Stimulated activated effector memory CD8-positive, alpha-beta T cell treated with anti-CD3 and anti-CD28 coated beads, Interleukin-12 subunit alpha, Interleukin-12 subunit beta, amount 100 ng/mL, for 72 hours (primary cell): ENCODE data around the gene TUSC2.
"Not testable (repeated sequence)": the region's sequence is repeated elsewhere in the genome, so short reads cannot be mapped to it uniquely, and the experiment has no call there.

ENCODE experiments used
- ATAC-seq: fragments of 150-1000 bp; cut with Tn5 transposase; 2 replicates; pipeline ENCODE4 v1.10.0; 2021
- DNase-seq, 2 donors: peaks; one replicate each; pipeline ENCODE4 v3.0.0; 2021 to 2022; ENCODE audit warnings: low spot score in 2 of 2
- H3K27ac Mint-ChIP-seq: one replicate; pipeline ENCODE4 v1.8.0; 2022; ENCODE audit warnings: mild to moderate bottlenecking, mixed read lengths
- H3K36me3 Mint-ChIP-seq: one replicate; pipeline ENCODE4 v1.8.0; 2022; ENCODE audit warnings: mild to moderate bottlenecking, mixed read lengths
- H3K4me1 Mint-ChIP-seq: one replicate; pipeline ENCODE4 v1.8.0; 2022; ENCODE audit warnings: mixed read lengths
- H3K4me3 Mint-ChIP-seq: one replicate; pipeline ENCODE4 v1.8.0; 2022; ENCODE audit warnings: mild to moderate bottlenecking, mixed read lengths
- H3K9me3 Mint-ChIP-seq: one replicate; pipeline ENCODE4 v1.8.0; 2022; ENCODE audit warnings: mixed read lengths

TUSC2 gene

DNA sequence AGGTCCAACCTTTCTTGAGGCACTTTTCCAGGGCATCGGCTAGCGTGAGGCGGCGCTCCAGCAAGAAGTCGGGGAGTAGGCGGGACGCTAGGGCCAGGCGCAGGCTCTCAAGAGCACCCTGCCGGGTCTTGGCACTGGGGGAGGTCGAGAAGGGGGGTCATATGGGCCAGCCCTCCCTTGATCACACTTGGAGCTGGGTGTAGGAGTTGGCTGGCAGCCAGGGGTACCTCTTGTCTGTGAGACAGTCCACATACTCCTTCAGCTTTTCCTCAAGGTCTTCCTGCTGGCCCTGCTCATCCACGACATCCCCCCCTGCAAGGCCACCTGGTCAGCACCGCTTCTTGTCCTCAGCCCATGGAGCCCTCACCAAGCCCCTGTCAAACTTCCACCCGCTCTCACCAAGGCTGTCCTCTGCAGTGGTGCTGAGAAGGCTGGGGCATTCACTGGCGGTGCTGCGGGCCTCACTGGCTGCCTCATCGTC lies 37.8 kb downstream of the TUSC2 start:
- Mint-ChIP-seq H3K36me3 (peaks cover 57% of the 10 kb centered on the region), H3K4me1 (peaks cover 23% of the 10 kb centered on the region)

DNA sequence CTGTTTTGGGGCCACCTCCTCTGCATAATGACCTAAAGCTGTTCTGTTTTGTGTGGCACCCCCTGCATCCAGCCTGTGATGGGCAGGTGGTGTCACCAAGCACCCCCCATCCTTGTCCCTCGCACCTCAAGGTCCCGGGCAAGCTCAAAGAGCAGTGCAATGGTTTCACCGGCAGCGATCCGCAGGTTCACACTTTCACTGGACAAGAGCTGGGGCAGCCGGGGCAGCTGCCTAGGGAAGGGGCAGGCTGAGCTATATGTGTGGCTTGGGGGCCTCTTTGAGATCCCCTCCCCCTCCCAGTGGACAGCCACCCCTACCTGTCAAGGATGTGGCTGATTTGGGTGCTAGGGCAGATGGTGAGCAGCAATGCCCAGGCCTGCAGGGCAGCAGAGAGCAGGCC lies 38.9 kb downstream of the TUSC2 start:
- H3K27ac Mint-ChIP-seq = no peak overlapping the region
- peaks cover 23% of the 10 kb centered on the region for H3K4me1 Mint-ChIP-seq
- H3K9me3 Mint-ChIP-seq = no peaks in the 10 kb centered on the region
- DNase-seq (no peak), ATAC-seq (no peak)
- H3K4me3 Mint-ChIP-seq = no peak overlapping the region
- H3K36me3 Mint-ChIP-seq = peaks cover 57% of the 10 kb centered on the region

More for the DNA sequence above, 37.8 kb downstream of the TUSC2 start:
- H3K27ac Mint-ChIP-seq = no peak overlapping the region
- peak overlapping the region; percentile 88 for H3K4me3 Mint-ChIP-seq
- H3K9me3 Mint-ChIP-seq = no peaks in the 10 kb centered on the region
- ATAC-seq (no peak), DNase-seq (no peak)

DNA sequence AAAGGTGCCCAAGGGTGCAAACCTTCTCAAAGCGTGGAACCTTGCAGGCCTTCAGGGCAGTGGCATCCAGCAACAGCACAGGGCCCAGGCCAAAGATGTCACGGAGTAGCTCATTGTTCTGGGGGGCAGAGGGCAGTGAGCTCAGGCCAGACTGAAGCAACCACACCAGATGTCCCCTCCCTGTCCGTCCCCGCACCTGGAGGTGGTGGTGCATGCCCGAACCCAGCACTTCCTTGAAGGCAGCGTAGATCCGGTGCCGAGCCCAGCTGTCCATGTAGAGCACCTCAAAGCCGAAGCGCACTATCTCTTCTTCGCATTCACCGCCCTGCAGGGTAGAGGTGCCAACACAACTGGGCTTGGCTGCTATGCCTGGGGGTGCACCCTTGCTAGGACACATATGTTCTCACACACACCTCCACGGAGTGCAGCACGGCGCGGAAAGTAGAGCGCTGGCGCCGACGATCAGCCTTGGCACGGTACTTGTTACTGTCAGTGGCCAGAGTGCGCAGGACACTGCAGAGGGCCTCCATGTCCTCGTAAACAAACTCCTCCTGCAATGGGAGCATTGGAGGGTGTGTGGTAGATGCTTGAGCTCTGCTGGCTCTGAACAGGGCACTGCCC lies 39.5 kb downstream of the TUSC2 start:
- H3K4me3 Mint-ChIP-seq = no peak overlapping the region
- H3K9me3 Mint-ChIP-seq = no peaks in the 10 kb centered on the region
- H3K4me1 Mint-ChIP-seq = peaks cover 23% of the 10 kb centered on the region
- DNase-seq (no peak), ATAC-seq (no peak)
- H3K36me3 Mint-ChIP-seq = peaks cover 57% of the 10 kb centered on the region
- H3K27ac Mint-ChIP-seq = no peak overlapping the region

DNA sequence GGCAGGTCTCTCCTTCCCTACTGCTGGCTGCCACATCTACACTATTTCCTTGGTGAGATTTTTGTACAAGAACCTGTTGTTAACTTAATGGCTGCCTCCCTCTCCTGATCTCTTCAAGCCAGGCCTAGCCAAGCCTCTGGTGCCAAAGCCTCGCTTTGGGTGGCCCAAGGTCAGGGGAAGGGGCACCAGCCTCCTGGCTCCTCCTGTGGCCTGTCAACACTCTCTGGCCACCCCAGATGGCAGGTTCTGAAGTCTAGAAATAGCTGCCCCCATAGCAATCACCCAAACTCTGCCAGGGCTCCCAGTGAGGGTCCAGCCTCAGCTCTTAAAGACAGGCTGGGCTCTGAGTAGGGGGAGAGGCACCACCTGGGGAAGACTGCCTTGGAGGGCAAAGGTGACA lies 40.8 kb downstream of the TUSC2 start:
- DNase-seq = no peak
- Mint-ChIP-seq H3K36me3 (peaks cover 52% of the 10 kb centered on the region), H3K9me3 (no peaks in the 10 kb centered on the region), H3K27ac (peak overlapping the region; percentile 74), H3K4me1 (peaks cover 14% of the 10 kb centered on the region), H3K4me3 (no peak overlapping the region)
- no peak for ATAC-seq

DNA sequence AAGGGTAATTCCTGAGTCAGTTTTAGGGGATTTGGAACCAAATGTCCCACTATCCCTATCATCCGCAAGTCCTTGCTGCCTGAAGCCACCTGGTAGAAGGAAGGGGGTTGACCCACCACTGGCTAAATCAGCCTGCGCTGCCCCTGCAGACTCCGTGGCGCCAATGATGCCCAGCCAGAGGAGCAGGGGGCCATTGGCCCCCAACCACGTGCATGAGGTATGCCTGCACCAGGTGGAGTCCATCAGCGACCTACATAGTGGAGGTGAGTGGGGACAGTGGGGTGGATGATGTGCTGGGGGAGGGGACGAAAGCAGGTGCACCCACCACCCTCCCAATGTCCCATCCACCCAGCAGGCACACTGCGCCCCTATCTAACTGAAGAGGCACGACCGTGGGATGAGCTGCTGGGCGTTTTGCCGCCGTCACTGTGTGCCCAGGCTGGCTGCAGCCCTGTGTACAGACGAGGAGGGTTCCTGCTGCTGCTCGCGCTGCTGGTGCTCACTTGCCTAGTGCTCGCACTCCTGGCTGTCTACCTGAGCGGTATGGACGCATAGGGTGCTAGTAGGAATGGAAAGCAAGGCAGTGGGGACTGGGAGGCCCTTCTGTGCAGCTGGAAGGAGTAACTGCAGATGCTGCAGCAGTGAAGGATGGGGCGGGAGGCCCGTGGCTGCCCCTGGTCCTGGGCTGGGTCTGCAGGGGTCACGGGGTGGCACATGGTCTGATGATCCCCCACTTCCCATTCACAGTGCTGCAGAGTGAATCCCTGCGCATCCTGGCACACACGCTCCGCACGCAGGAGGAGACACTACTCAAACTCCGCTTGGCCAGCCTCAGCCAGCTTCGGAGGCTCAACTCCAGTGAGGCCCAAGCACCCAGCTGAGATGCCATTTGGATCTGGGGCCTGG lies 41.4 kb downstream of the TUSC2 start:
- H3K27ac Mint-ChIP-seq = peak overlapping the region; percentile 74

DNA sequence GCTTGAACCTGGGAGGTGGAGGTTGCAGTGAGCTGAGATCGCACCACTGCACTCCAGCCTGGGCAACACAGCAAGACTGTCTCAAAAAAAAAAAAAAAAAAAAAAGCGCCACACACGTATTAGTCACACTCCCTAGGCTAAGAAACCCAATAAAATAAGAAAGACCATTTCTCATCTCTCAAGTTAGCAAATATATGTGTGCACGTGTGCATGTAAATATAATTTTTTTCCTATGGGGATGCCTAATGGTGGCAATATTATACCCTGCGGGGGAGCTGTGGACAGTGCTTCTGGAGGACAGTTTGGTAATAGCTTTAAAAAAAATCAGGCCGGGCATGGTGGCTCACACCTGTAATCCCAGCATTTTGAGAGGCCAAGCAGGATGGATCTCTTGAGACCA lies 43.9 kb downstream of the TUSC2 start:
- not testable (repeated sequence) for H3K27ac Mint-ChIP-seq, H3K9me3 Mint-ChIP-seq, DNase-seq, H3K4me1 Mint-ChIP-seq, H3K4me3 Mint-ChIP-seq, ATAC-seq
- H3K36me3 Mint-ChIP-seq = peaks cover 27% of the 10 kb centered on the region

More for the DNA sequence above, 41.4 kb downstream of the TUSC2 start:
- Mint-ChIP-seq H3K4me3 (no peak overlapping the region), H3K9me3 (no peaks in the 10 kb centered on the region), H3K4me1 (peaks cover 12% of the 10 kb centered on the region), H3K36me3 (peaks cover 46% of the 10 kb centered on the region)
- no peak for DNase-seq
- peak; percentile 12 for ATAC-seq

DNA sequence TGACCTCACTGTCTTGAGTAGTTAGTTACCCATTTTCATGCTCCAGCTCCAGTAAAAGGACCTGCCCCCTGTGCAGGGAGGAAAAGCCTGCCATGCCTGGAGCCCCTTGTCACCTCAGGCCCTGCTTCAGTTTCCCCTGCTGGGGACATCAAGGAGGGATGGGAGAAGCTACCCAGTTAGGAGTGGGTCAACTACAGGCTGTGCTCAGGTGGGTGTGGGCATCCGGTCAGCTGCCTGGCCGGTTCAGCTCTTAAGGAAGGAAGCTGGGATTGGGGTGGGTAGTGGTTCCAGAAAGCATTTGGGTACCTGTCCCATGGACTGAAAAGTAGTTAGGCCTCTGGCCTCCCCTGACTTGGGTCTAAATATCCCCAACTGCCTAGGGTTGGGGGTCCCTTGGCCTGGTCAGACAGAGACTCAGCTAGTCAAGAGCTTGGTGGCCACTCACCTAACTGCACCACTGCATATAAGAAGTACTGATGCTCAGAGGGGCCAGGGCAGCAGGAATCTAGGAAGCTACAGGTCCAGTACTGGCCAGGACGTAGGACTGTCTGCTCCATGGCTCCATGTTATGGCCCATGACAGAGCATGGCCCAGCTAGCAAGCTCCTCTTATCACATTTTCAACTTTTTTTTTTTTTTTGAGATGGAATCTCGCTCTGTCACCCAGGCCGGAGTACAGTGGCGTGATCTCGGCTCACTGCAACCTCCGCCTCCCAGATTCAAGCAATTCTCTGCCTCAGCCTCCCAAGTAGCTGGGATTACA lies 48.6 kb downstream of the TUSC2 start:
- Mint-ChIP-seq H3K4me3 (no peak overlapping the region), H3K4me1 (peaks cover 18% of the 10 kb centered on the region), H3K9me3 (no peaks in the 10 kb centered on the region), H3K36me3 (peaks cover under 1% of the 10 kb centered on the region), H3K27ac (peak overlapping the region; percentile 18)
- ATAC-seq (no peak), DNase-seq (no peak)

DNA sequence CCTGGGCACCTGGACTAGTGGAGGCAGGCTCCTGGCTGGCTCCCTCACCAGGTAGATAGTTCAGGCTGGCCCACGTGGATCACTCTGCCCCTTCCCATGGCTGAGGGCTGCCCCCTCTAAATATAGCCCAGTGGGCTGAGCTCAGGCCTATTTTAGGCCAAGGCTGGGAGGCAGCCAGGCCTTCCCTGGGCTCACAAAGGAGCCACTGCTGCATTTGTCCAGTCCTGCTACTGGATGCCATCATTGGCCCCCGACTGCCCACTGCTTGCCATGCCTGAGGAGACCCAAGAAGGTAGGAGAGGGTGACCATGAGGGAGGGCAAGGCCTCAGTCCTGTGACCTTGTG lies 49.2 kb downstream of the TUSC2 start, which contains the start of gene LSMEM2:
Gene LSMEM2, plus strand, starts transcription at position 208 of the 345 bp plus-strand sequence. Its CDS starts 27 bp downstream, at position 235.
- Mint-ChIP-seq H3K4me1 (peaks cover 24% of the 10 kb centered on the region), H3K36me3 (peaks cover 6% of the 10 kb centered on the region), H3K9me3 (no peaks in the 10 kb centered on the region), H3K4me3 (no peak within 1 kb of the TSS), H3K27ac (peak within 1 kb of the TSS; percentile 18)
- no peak for DNase-seq
- ATAC-seq = no peak

DNA sequence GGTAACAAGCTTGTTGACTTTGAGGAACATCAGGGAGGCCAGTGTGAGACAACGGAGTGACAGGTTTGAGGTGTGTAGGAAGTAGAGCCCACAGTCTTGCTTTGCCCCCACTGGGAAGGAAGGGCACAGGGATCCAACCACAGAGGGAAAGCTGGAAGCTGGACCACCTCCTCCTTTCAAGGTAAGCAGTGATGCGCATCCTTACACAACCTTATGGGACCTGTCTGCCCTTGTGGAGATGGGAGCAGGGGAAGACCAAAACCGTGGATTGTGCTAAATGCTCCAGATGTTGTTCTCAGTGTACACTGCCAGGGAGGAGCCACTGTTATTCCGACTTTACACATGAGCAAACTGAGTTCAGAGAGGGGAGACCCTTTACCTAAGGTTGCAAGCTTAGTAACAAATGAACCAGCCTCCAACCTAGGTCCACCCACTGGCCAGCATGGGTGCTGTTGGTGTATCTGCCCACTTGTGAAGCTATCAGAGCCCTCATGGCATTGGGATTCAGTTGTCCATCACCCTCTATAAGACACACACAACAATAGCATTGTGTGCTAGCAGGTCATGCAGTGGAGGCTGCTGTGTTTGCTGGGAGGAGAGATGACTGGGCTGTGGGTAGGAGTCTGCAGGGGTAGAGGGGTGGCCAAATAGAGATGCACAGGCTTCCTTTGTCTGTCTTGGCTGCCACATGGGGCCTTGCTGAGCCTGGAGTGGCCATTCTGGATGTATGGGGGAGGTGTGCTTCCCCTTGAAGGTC lies 49.7 kb downstream of the TUSC2 start:
- Mint-ChIP-seq H3K9me3 (no peaks in the 10 kb centered on the region), H3K36me3 (peaks cover 6% of the 10 kb centered on the region), H3K4me3 (no peak overlapping the region), H3K27ac (peak overlapping the region; percentile 18), H3K4me1 (peaks cover 26% of the 10 kb centered on the region)
- DNase-seq (no peak), ATAC-seq (no peak)

DNA sequence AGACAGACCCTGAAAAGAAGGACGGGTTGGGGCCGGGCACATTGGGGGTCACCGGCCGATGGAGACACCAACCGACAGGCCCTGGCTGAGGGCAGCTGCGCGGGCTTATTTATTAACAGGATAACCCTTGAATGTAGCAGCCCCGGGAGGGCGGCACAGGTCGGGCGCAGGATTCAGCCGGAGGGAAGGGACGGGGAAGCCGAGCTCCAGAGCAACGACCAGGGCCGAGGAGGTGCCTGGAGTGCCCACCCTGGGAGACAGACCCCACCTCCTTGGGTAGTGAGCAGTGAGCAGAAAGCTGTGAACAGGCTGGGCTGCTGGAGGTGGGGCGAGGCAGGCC lies 51.3 kb downstream of the TUSC2 start:
- H3K9me3 Mint-ChIP-seq = no peaks in the 10 kb centered on the region
- no peak for DNase-seq
- ATAC-seq = no peak
- no peak overlapping the region for H3K27ac Mint-ChIP-seq
- H3K4me1 Mint-ChIP-seq = peaks cover 34% of the 10 kb centered on the region
- peaks cover 6% of the 10 kb centered on the region for H3K36me3 Mint-ChIP-seq
- no peak overlapping the region for H3K4me3 Mint-ChIP-seq

DNA sequence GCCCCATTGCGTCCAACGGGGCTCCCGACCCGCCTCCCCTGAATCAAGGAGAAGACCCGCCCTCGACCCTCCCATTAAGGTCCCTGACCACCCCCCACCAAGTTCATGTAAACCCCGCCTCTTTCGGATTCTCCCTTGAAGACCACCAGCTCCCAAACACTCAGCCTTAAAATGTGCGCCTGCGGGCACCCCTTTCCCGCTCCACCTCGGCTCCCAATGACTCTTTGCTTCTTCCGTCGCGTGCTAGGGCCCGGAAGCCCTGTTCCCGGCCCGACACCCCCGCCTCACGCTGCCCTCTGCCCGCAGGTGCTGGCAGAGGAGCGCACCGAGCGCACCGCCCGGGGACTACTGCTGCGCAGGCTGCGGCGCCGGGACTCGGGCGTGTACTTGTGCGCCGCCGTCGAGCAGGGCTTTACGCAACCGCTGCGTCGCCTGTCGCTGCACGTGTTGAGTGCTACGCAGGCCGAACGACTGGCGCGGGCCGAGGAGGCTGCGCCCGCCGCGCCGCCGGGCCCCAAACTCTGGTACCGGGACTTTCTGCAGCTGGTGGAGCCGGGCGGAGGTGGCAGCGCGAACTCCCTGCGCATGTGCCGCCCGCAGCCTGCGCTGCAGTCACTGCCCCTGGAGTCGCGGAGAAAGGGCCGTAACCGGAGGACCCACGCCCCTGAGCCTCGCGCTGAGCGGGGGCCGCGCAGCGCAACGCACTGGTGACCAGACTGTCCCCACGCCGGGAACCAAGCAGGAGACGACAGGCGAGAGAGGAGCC lies 51.8 kb downstream of the TUSC2 start:
- Mint-ChIP-seq H3K4me1 (peaks cover 38% of the 10 kb centered on the region), H3K9me3 (no peaks in the 10 kb centered on the region), H3K27ac (no peak overlapping the region), H3K36me3 (peaks cover 6% of the 10 kb centered on the region), H3K4me3 (peak overlapping the region; percentile 83)
- DNase-seq (no peak), ATAC-seq (no peak)

DNA sequence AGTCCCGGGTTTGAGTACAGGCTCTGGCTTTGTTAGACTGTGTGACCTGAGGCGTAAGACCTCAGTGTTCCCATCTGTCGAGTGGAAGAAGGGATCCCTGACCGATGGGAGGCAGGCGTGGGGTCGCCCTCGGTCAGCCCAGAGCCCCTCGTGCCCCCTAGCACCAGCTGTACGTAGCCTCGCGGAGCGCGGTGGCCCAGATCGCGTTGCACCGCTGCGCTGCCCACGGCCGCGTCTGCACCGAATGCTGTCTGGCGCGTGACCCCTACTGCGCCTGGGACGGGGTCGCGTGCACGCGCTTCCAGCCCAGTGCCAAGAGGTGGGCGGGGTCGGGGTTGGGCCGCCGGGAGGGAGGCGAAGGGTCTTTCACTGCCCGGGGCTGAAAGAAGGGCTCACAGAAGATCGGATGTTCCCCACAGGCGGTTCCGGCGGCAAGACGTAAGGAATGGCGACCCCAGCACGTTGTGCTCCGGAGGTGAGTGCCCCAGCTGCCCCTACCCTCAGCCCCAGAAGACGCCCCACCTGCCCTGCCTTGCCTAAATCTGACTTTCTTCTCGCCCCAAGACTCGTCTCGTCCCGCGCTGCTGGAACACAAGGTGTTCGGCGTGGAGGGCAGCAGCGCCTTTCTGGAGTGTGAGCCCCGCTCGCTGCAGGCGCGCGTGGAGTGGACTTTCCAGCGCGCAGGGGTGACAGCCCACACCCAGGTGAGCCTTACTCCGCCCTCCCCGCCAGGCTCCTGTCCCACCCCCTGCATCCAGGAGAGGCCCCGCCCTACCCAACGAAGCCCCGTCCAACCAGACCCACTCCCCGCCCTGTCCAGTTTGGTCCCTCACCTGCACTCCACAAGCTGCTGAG lies 52.7 kb downstream of the TUSC2 start:
- Mint-ChIP-seq H3K27ac (no peak overlapping the region), H3K4me1 (peaks cover 38% of the 10 kb centered on the region), H3K9me3 (no peaks in the 10 kb centered on the region), H3K4me3 (peak overlapping the region; percentile 83), H3K36me3 (peaks cover 6% of the 10 kb centered on the region)
- no peak for ATAC-seq
- no peak for DNase-seq
